Activated naive CD4-positive, alpha-beta T cell treated with anti-CD3 and anti-CD28 coated beads, Interleukin-2, amount 50 U/mL, for 24 hours (primary cell): ENCODE results near the gene CCDC66.
"Not testable (repeated sequence)": the region's sequence is repeated elsewhere in the genome, so short reads cannot be mapped to it uniquely, and the experiment has no call there.

Source experiments
- H3K27ac Mint-ChIP-seq: one replicate; pipeline ENCODE4 v1.8.0; 2021; ENCODE audit warnings: mild to moderate bottlenecking, mixed read lengths
- H3K27me3 Mint-ChIP-seq: one replicate; pipeline ENCODE4 v1.8.0; 2021; ENCODE audit warnings: mixed read lengths
- H3K36me3 Mint-ChIP-seq: one replicate; pipeline ENCODE4 v1.8.0; 2021; ENCODE audit warnings: mixed read lengths
- H3K4me1 Mint-ChIP-seq: one replicate; pipeline ENCODE4 v1.8.0; 2021; ENCODE audit warnings: mixed read lengths
- H3K4me3 Mint-ChIP-seq: one replicate; pipeline ENCODE4 v1.8.0; 2021; ENCODE audit warnings: mild to moderate bottlenecking, mixed read lengths
- H3K9me3 Mint-ChIP-seq: one replicate; pipeline ENCODE4 v1.8.0; 2021; ENCODE audit warnings: mixed read lengths

The CCDC66 gene

DNA sequence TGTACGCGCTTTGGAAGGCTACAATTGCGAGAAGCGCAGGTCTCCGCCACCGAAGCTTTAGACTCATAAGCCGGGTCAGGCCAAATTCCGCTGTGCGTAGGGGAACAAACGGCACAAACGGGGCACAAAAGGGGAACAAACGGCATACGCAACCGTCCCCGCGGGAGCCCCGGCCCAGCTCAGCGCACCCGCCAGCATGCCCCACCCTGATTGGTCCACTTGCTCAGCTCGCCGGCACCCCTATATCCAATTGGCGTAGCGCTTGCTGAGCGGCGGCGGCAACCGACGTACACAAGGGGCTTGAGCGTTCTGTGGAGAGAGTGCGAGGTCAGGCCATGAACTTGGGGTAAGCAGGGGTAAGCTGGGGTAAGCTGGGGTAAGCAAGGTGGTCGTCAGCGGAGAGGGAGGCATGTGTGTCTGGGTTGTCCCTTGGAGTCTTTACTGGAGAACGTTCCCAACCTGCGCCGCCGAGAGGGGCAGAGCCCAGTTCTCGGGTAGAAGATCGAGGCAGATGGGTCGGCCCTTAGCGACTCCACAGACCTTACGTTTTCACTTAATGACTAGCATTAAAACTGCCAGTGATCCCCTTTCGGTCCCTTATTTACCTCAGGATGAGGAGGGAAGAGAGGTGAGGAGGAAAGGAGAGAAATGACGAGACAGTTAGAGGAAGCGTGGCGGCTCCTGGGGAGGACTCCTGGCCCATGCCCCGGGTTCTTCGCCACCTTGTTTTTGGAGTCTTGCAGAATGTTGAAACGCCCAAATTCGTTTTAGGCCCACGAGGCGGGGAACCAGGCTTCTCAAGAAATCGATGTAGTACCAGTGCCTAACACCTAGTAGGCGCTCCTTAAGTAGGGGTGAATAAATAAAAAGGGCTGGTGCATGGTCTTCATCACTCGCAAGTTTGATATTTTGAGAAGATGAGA lies at the start of gene CCDC66:
CCDC66 (plus strand) TSS at position 268 of the 923 bp plus-strand sequence; CDS start at position 336, 68 bp downstream.
- H3K4me1 Mint-ChIP-seq: peaks cover 39% of the 10 kb centered on the region
- H3K36me3 Mint-ChIP-seq: peaks cover 14% of the 10 kb centered on the region
- H3K27me3 Mint-ChIP-seq: no peaks in the 10 kb centered on the region
- H3K27ac Mint-ChIP-seq: peak within 1 kb of the TSS; percentile 97
- H3K4me3 Mint-ChIP-seq: peak within 1 kb of the TSS; percentile 93
- H3K9me3 Mint-ChIP-seq: no peaks in the 10 kb centered on the region

DNA sequence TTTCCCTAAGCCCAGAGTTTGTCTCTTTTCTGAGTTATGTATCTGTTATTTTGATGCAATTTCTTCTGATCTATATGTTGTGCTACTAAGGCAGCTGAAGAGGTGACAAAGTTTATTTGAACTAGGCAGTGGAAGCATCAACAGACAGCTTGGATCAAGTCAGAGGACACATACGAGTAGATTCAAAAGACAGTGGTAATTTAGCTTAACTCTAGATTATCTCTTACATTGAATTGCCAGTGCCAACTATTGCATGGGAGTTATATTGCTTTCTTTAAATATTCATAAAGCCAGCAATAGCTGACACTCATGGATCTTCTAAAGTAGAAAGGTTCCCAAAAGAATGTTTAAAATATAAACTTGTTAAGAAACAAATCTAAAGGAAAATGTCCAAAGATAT lies 37.3 kb upstream of the CCDC66 start:
- H3K9me3 Mint-ChIP-seq: no peaks in the 10 kb centered on the region
- H3K27ac Mint-ChIP-seq: no peak overlapping the region
- H3K36me3 Mint-ChIP-seq: no peaks in the 10 kb centered on the region
- no peak overlapping the region for H3K4me3 Mint-ChIP-seq
- no peaks in the 10 kb centered on the region for H3K4me1 Mint-ChIP-seq
- H3K27me3 Mint-ChIP-seq: peaks cover 11% of the 10 kb centered on the region

GRCh38 chr3:56522374-56522773 lies 34.6 kb upstream of the CCDC66 start:
- no peak overlapping the region for H3K4me3 Mint-ChIP-seq
- peaks cover 6% of the 10 kb centered on the region for H3K27me3 Mint-ChIP-seq
- H3K9me3 Mint-ChIP-seq: no peaks in the 10 kb centered on the region
- H3K27ac Mint-ChIP-seq: no peak overlapping the region
- H3K4me1 Mint-ChIP-seq: no peaks in the 10 kb centered on the region
- no peaks in the 10 kb centered on the region for H3K36me3 Mint-ChIP-seq

DNA sequence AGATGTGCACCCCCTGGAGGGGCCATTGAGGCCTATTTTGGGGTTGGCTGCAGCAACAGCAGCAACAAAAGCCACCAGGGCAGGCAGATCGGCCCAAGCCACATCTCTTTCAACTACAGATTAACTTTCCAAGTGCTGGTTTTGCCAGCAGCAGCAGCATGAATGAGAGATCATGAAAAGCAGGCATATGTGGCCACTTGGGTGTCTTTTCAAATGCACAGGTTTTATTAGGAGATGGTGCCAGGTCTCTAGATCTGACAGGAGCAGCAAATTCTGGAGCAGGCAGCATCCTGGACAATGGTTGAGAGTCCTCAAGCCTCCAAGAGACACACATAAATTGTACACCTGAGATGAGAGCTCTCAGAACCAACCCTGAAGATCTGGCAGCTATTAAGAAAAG lies 31.7 kb upstream of the CCDC66 start:
- Mint-ChIP-seq H3K9me3 (no peaks in the 10 kb centered on the region), H3K4me3 (no peak overlapping the region), H3K27ac (no peak overlapping the region), H3K4me1 (no peaks in the 10 kb centered on the region), H3K36me3 (no peaks in the 10 kb centered on the region), H3K27me3 (peaks cover 2% of the 10 kb centered on the region)

- Mint-ChIP-seq H3K4me3 (no peak overlapping the region), H3K27me3 (no peaks in the 10 kb centered on the region)
These were observed 20.2 kb upstream of the CCDC66 start for GRCh38 chr3:56536735-56537134.

GRCh38 chr3:56547486-56547885 lies 9.5 kb upstream of the CCDC66 start:
- no peak overlapping the region for H3K4me3 Mint-ChIP-seq
- no peaks in the 10 kb centered on the region for H3K36me3 Mint-ChIP-seq
- peaks cover 4% of the 10 kb centered on the region for H3K27me3 Mint-ChIP-seq
- H3K9me3 Mint-ChIP-seq: no peaks in the 10 kb centered on the region
- no peaks in the 10 kb centered on the region for H3K4me1 Mint-ChIP-seq
- no peak overlapping the region for H3K27ac Mint-ChIP-seq

More at GRCh38 chr3:56536735-56537134, 20.2 kb upstream of the CCDC66 start:
- H3K9me3 Mint-ChIP-seq: peaks cover 14% of the 10 kb centered on the region
- peaks cover 2% of the 10 kb centered on the region for H3K36me3 Mint-ChIP-seq
- no peaks in the 10 kb centered on the region for H3K4me1 Mint-ChIP-seq
- H3K27ac Mint-ChIP-seq: no peak overlapping the region

DNA sequence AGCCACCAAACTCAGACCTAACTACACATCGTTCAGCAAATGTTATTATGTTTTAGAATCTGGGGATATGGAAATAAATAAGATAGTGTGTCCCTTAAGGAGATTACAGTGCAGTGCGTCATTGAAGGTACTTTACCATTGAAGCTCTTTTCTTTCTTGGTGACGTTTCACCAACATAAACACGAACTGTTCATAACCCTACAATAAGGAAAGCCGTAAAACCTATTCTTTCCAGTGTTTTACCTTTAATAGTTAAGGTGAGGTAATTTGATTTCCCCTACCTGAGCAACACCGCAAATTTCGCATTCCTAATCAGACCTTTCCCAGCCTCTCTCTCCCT lies 826 bp downstream of the CCDC66 start:
- Mint-ChIP-seq H3K36me3 (peaks cover 14% of the 10 kb centered on the region), H3K27me3 (no peaks in the 10 kb centered on the region), H3K4me1 (peaks cover 39% of the 10 kb centered on the region), H3K27ac (peak overlapping the region; percentile 97), H3K9me3 (no peaks in the 10 kb centered on the region), H3K4me3 (peak overlapping the region; percentile 93)

- peaks cover 39% of the 10 kb centered on the region for H3K36me3 Mint-ChIP-seq
- H3K4me1 Mint-ChIP-seq: peaks cover 35% of the 10 kb centered on the region
- no peak overlapping the region for H3K4me3 Mint-ChIP-seq
- no peak overlapping the region for H3K27ac Mint-ChIP-seq
- no peaks in the 10 kb centered on the region for H3K9me3 Mint-ChIP-seq
- no peaks in the 10 kb centered on the region for H3K27me3 Mint-ChIP-seq
These were observed 16.5 kb downstream of the CCDC66 start for GRCh38 chr3:56573501-56573900.

DNA sequence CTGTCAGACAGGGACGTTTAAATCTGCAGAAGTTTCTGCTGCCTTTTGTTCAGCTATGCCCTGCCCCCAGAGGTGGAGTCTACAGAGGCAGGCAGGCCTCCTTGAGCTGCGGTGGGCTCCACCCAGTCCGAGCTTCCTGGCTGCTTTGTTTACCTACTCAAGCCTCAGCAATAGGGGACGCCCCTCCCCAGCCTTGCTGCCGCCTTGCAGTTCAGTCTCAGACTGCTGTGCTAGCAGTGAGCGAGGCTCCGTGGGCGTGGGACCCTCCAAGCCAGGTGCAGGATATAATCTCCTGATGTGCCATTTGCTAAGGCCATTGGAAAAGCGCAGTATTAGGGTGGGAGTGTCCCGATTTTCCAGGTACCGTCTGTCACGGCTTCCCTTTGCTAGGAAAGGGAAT lies 25.0 kb downstream of the CCDC66 start:
- H3K27me3 Mint-ChIP-seq, H3K4me3 Mint-ChIP-seq, H3K27ac Mint-ChIP-seq, H3K9me3 Mint-ChIP-seq: not testable (repeated sequence)
- peaks cover 34% of the 10 kb centered on the region for H3K4me1 Mint-ChIP-seq
- peaks cover 33% of the 10 kb centered on the region for H3K36me3 Mint-ChIP-seq

- H3K9me3 Mint-ChIP-seq, H3K4me3 Mint-ChIP-seq, H3K27me3 Mint-ChIP-seq, H3K27ac Mint-ChIP-seq: not testable (repeated sequence)
- peaks cover 11% of the 10 kb centered on the region for H3K4me1 Mint-ChIP-seq
- peaks cover 25% of the 10 kb centered on the region for H3K36me3 Mint-ChIP-seq
These were observed 27.3 kb downstream of the CCDC66 start for GRCh38 chr3:56584275-56584674.

GRCh38 chr3:56590814-56591213 lies 33.8 kb downstream of the CCDC66 start:
- peaks cover 51% of the 10 kb centered on the region for H3K4me1 Mint-ChIP-seq
- no peak overlapping the region for H3K4me3 Mint-ChIP-seq
- H3K36me3 Mint-ChIP-seq: peaks cover 14% of the 10 kb centered on the region
- H3K27ac Mint-ChIP-seq: peak overlapping the region; percentile 8
- H3K27me3 Mint-ChIP-seq: no peaks in the 10 kb centered on the region
- no peaks in the 10 kb centered on the region for H3K9me3 Mint-ChIP-seq

GRCh38 chr3:56591262-56591661 lies 34.3 kb downstream of the CCDC66 start:
- peak overlapping the region; percentile 51 for H3K27ac Mint-ChIP-seq
- no peaks in the 10 kb centered on the region for H3K9me3 Mint-ChIP-seq
- H3K4me3 Mint-ChIP-seq: no peak overlapping the region
- H3K4me1 Mint-ChIP-seq: peaks cover 56% of the 10 kb centered on the region
- no peaks in the 10 kb centered on the region for H3K27me3 Mint-ChIP-seq
- peaks cover 16% of the 10 kb centered on the region for H3K36me3 Mint-ChIP-seq

- H3K36me3 Mint-ChIP-seq: peaks cover 29% of the 10 kb centered on the region
- H3K27ac Mint-ChIP-seq: peak overlapping the region; percentile 46
- H3K4me3 Mint-ChIP-seq: peak overlapping the region; percentile 50
- peaks cover 75% of the 10 kb centered on the region for H3K4me1 Mint-ChIP-seq
- no peaks in the 10 kb centered on the region for H3K27me3 Mint-ChIP-seq
- H3K9me3 Mint-ChIP-seq: no peaks in the 10 kb centered on the region
These were observed 36.6 kb downstream of the CCDC66 start for GRCh38 chr3:56593455-56594158.

GRCh38 chr3:56595975-56596840 lies 39.2 kb downstream of the CCDC66 start:
- Mint-ChIP-seq H3K36me3 (peaks cover 44% of the 10 kb centered on the region), H3K4me1 (peaks cover 84% of the 10 kb centered on the region), H3K27me3 (no peaks in the 10 kb centered on the region), H3K4me3 (peak overlapping the region; percentile 8), H3K9me3 (no peaks in the 10 kb centered on the region), H3K27ac (peak overlapping the region; percentile 74)

DNA sequence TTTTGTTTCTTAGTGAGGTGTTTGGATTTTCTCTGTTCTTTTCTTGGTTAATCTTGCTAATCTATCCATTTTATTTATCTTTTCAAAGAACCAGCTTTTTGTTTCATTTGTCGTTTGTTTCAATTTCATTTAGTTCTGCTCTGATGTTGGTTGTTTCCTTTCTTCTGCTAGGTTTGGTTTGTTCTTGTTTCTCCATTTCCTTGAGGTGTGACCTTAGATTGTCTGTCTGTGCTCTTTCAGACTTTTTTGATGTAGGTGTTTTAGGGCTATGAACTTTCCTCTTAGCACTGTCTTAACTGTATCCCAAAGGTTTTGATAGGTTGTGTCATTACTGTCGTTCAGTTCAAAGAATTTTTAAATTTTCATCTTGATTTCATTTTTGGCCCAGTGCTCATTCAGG lies 51.5 kb downstream of the CCDC66 start:
- peak overlapping the region; percentile 90 for H3K27ac Mint-ChIP-seq
- H3K4me1 Mint-ChIP-seq: peaks cover 84% of the 10 kb centered on the region
- peaks cover 79% of the 10 kb centered on the region for H3K36me3 Mint-ChIP-seq
- not testable (repeated sequence) for H3K27me3 Mint-ChIP-seq
- H3K9me3 Mint-ChIP-seq: peaks cover 11% of the 10 kb centered on the region
- peak overlapping the region; percentile 75 for H3K4me3 Mint-ChIP-seq
